Adrenal gland (tissue), 12 donors: ENCODE measurements around the gene ZNF648. TPM values are rescaled to one million over a fixed set of nuclear protein-coding genes. Genes with fewer than 3 reads are reported as not detected.

Experiments used
- DNase-seq, 7 donors: peaks; one replicate each; pipeline ENCODE4 v3.0.0-alpha.2; 2019 to 2020
- H3K27ac ChIP-seq, 5 donors: fragments of 200-600 bp; sonication (generic) in 4 of 5; 1 replicate in 3 of 5; 2 replicates in 2 of 5; pipeline versions ENCODE4 v1.5.1 to v1.8.0; 2016 to 2020; ENCODE audit warnings: mild to moderate bottlenecking in 1 of 5
- H3K27me3 ChIP-seq: fragments of 200-600 bp; 2 replicates; pipeline ENCODE4 v1.8.0; 2021
- H3K36me3 ChIP-seq, 2 donors: fragments of 200-600 bp; replicated peaks in 1 of 2; 1 replicate in 1 of 2; 2 replicates in 1 of 2; pipeline versions ENCODE4 v1.5.1 to v1.8.0; 2018 to 2022
- H3K4me1 ChIP-seq, 2 donors: fragments of 200-600 bp; replicated peaks in 1 of 2; 1 replicate in 1 of 2; 2 replicates in 1 of 2; pipeline versions ENCODE4 v1.5.1 to v1.8.0; 2018 to 2021
- H3K4me3 ChIP-seq, 4 donors: fragments of 200-600 bp; sonication (generic) in 3 of 4; one replicate each; pipeline ENCODE4 v1.5.1; 2016 to 2018
- H3K9me3 ChIP-seq, 3 donors: fragments of 200-600 bp; sonication (generic) in 1 of 3; replicated peaks in 1 of 3; 1 replicate in 2 of 3; 2 replicates in 1 of 3; pipeline versions ENCODE4 v1.5.1 to v1.8.0; 2016 to 2021
- POLR2A ChIP-seq, 2 donors: fragments of 450-650 bp; IDR thresholded peaks; one replicate each; pipeline ENCODE4 v1.6.1; 2017; ENCODE audit warnings: antibody characterized with exemption in 2 of 2, mild to moderate bottlenecking in 2 of 2, moderate library complexity in 1 of 2
- WGBS, 4 donors: extraction: QIAGEN DNeasy Blood & Tissue Kit in 2 of 4; methylation state at CpG; one replicate each; pipeline versions ENCODE4 v1.1.5 to v1.1.7; 2013 to 2017; 5-methylcytosine and 5-hydroxymethylcytosine counted together
- intact Hi-C, 2 donors: fragments of 100-400 bp; cut with DNase I; formaldehyde crosslinking; loops; one replicate each; pipeline versions ENCODE4 v1.14.1 to v1.15.0; 2022 to 2023
- polyA plus RNA-seq, 3 donors: library from polyadenylated mRNA; stranded (reverse); fragments of 200-250 nt in 2 of 3; fragments of 350-450 nt in 1 of 3; fragmentation: Illumina TruSeq in 1 of 3; extraction: RNeasy Lipid Tissue Mini Kit (QIAGEN cat#74804) in 1 of 3; gene quantifications; one replicate each; pipeline ENCODE4 v1.2.3, GENCODE V29; 2013 to 2014
- total RNA-seq, 9 donors: library from RNA; depleted of rRNA in 4 of 9; stranded (reverse); fragments of >200 nt in 4 of 9; fragments of 120-200 nt in 1 of 9; fragmentation: NEBNext Ultra II Directional in 1 of 9; extraction: Animal tissue kit (Norgen Biotek cat#: 25700) in 1 of 9; gene quantifications; one replicate each; pipeline versions ENCODE4 v1.1.0 to v1.2.4, GENCODE V29; 2013 to 2023
- TF ChIP-seq, protein P1 (sequence below), 6 experiments: fragments of 450-650 bp in 4 of 6; fragments of 200-600 bp in 2 of 6; sonication (generic) in 1 of 6; IDR thresholded peaks; 1 replicate in 5 of 6; 2 replicates in 1 of 6; pipeline versions ENCODE4 v1.5.1 to v1.8.0; 2016 to 2021; ENCODE audit warnings: antibody characterized with exemption in 6 of 6, mild to moderate bottlenecking in 2 of 6, moderate library complexity in 1 of 6
- donor health status: healthy with polysubstance abuse.
- donor health status: Bipolar disorder and iron deficiency.
- donor health status: DM: yes; HTN: yes; CAD: no.
- donor health status: DM: no; HTN: no; CAD: no.
- donor health status: DM: no; HTN: no; CAD: no.
- donor health status: DM: yes; HTN: yes; CAD: no.

The ZNF648 gene
- total and polyA plus RNA-seq, 12 donors = 0.06 to 0.14 TPM; not detected in 10

DNA sequence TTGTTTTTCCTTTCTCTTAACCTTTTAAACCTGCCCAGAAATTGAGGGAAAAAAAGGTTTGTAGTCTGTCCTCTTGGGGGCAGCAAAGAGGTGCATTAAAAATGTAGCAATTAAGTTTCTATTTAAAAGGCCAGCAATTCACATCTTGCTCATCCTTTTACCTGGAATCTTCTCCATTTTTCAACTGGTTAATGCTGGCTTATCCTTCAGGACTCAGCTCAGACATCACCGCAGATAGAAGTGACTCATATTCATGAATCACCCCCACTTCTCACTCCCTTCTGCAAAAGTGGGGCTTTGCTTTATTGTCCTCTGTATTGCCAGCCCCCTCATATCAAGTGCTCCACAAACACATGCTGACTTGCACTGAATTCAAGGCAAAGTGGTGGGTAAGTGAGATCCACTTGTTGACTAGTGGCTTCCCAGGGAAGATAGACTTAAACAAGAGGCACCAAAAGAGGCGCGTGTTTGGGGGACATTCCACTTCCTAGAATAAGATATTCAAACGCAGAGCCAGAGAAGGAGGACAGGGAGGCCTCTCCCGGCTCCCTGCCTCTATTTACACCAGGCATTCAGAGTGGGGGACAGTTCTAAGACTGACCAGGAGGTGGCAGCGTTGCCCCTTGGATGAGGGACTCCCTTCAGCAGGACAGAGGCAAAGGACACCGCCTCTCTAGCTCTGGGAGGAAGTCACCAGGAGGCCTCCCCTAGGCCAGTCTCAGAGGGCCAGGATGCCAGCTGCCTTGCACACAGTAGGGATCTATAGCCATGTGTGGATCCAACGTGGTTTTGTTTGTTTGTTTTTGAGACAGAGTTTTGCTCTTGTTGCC, 23.2 kb upstream of the ZNF648 start:
- DNase-seq = peak; percentile 78 to 96 (median 86)
- Histone ChIP-seq H3K4me3 (no peak overlapping the region), H3K4me1 (peaks cover 0 to 6% of the 10 kb centered on the region in 2 donors), H3K9me3 (no peaks in the 10 kb centered on the region), H3K27me3 (no peaks in the 10 kb centered on the region), H3K36me3 (no peaks in the 10 kb centered on the region), H3K27ac (peak overlapping the region in 2 of 5 donors; percentile 25 to 37)
- intact Hi-C loops = loop anchor here (2.0 to 5.0 kb wide), 3 partner anchors 53 to 313 kb away; no protein-coding TSS in a partner anchor
- 9 to 13% (median 10%) methylated on average over 8 of the region's 8 CpGs for WGBS, 4 donors
- TF ChIP-seq, protein P1, sequence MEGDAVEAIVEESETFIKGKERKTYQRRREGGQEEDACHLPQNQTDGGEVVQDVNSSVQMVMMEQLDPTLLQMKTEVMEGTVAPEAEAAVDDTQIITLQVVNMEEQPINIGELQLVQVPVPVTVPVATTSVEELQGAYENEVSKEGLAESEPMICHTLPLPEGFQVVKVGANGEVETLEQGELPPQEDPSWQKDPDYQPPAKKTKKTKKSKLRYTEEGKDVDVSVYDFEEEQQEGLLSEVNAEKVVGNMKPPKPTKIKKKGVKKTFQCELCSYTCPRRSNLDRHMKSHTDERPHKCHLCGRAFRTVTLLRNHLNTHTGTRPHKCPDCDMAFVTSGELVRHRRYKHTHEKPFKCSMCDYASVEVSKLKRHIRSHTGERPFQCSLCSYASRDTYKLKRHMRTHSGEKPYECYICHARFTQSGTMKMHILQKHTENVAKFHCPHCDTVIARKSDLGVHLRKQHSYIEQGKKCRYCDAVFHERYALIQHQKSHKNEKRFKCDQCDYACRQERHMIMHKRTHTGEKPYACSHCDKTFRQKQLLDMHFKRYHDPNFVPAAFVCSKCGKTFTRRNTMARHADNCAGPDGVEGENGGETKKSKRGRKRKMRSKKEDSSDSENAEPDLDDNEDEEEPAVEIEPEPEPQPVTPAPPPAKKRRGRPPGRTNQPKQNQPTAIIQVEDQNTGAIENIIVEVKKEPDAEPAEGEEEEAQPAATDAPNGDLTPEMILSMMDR (IDR thresholded peaks at IDR 0.05) = peak; percentile 69 to 96 (median 82)
- no peak for TF ChIP-seq POLR2A (IDR thresholded peaks at IDR 0.05)

DNA sequence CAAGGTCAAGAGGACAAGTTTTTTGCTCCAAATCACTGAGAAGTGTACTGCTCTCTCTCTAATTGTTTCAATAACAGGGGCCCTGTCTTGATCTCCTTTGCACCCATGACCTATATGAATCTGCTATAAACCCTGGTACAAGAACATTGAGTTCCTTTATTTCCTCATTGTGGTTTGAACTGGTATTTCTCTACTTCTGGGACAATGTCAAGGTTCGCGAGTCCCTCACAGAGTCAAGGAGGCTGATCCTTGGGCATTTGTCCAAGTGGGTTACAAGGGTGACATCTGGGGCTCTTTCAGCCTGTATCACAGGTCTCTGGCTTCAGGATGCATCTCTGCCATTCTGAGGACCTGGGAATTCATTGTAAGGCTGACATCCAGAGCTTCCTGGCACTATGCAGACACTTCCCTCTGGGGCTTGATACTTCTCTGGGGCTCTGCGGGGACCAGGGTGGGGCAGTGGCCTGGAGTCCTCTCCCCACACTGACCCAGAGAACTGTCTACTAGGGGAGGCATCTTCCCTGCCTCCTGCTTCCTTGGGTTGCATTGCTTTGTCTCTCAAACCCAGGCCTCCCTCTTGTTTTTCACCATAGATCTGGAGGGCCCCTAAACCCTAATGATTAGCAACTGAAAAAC, 22.5 kb upstream of the ZNF648 start:
- intact Hi-C loops = loop anchor here in 1 of 2 donors (2.0 kb wide), 1 partner anchor 313 kb away; no protein-coding TSS in a partner anchor
- TF ChIP-seq, protein P1 (IDR thresholded peaks at IDR 0.05) = no peak
- TF ChIP-seq POLR2A (IDR thresholded peaks at IDR 0.05) = no peak
- no peak overlapping the region for H3K4me3 ChIP-seq
- peak overlapping the region in 1 of 5 donors; percentile 37 for H3K27ac ChIP-seq
- H3K36me3 ChIP-seq = no peaks in the 10 kb centered on the region
- 0 to 40% (median 27%) methylated on average over 2 to 3 of the region's 3 CpGs for whole genome bisulfite sequencing, 4 donors
- H3K9me3 ChIP-seq = no peaks in the 10 kb centered on the region
- peaks cover 0 to 6% of the 10 kb centered on the region in 2 donors for H3K4me1 ChIP-seq
- peak in 1 of 7 donors; percentile 13 for DNase-seq
- H3K27me3 ChIP-seq = no peaks in the 10 kb centered on the region

DNA sequence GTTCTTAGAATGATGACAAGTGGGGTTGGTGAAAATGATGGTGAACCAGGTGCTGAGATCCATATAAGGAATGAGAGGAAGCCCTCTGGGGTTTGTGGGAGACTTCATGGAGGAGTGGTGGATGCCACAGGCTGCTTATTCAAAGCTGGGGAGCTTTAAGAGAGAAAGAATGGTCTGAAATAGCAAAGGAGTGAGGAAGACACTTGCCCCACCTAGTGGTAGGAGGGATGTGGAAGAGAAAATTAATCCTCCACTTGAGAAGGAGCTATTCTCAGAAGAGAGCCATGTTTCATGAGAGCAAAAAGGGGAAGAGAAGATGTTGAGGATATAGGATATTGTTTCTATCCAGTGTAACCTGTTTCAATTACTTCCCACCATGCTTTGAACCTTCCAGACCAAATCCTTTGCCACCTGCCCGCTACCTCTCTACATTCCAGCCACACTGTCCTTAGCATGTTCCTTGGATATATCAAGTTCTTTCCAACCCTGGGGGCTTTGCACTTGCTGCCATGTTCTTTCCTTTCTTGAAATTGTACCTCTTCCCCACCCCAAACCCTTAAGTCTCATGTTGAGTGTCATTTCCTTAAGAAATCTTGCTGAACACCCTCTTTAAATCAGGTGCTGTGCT, 19.6 kb upstream of the ZNF648 start:
- DNase-seq = peak in 2 of 7 donors; percentile 43 to 45
- 66 to 100% (median 90%) methylated on average over 1 of the region's 1 CpG for WGBS, 4 donors

More for the DNA sequence above, 19.6 kb upstream of the ZNF648 start:
- no peak overlapping the region for H3K4me3 ChIP-seq
- H3K36me3 ChIP-seq = no peaks in the 10 kb centered on the region
- no peak for TF ChIP-seq POLR2A (IDR thresholded peaks at IDR 0.05)
- TF ChIP-seq, protein P1 (IDR thresholded peaks at IDR 0.05) = peak; percentile 46 to 61 (median 56)
- H3K4me1 ChIP-seq = peaks cover 0 to 6% of the 10 kb centered on the region in 2 donors
- intact Hi-C loops = no loop called here
- no peaks in the 10 kb centered on the region for H3K27me3 ChIP-seq
- no peak overlapping the region for H3K27ac ChIP-seq
- H3K9me3 ChIP-seq = no peaks in the 10 kb centered on the region
